Prostate gland (tissue), 2 donors: ENCODE measurements around the gene GRK3. TPM values are rescaled to one million over a fixed set of nuclear protein-coding genes. Genes with fewer than 3 reads are reported as not detected.
"Not testable (repeated sequence)": the region's sequence is repeated elsewhere in the genome, so short reads cannot be mapped to it uniquely, and the experiment has no call there.

Source experiments
- DNase-seq: peaks from one replicate; pipeline ENCODE4 v3.0.0-alpha.2; 2019; ENCODE audit warnings: low spot score
- H3K27ac ChIP-seq, 2 donors: fragments of 200-600 bp; sonication (generic); 2 replicates each; pipeline ENCODE4 v1.5.1; 2017 to 2019
- H3K27me3 ChIP-seq: fragments of 200-600 bp; sonication (generic); replicated peaks from 2 replicates; pipeline ENCODE4 v1.5.1; 2019; ENCODE audit not compliant: insufficient read depth
- H3K36me3 ChIP-seq, 2 donors: fragments of 200-600 bp; sonication (generic); 1 replicate in 1 of 2; 2 replicates in 1 of 2; pipeline versions ENCODE4 v1.5.1 to v1.8.1; 2017 to 2019
- H3K4me1 ChIP-seq: fragments of 200-600 bp; sonication (generic); replicated peaks from 2 replicates; pipeline ENCODE4 v1.5.1; 2019
- H3K4me3 ChIP-seq, 2 donors: fragments of 200-600 bp; sonication (generic); 2 replicates each; pipeline ENCODE4 v1.5.1; 2017 to 2019
- H3K9me3 ChIP-seq: fragments of 200-600 bp; sonication (generic); 2 replicates; pipeline ENCODE4 v1.5.1; 2017
- POLR2A ChIP-seq: fragments of 450-650 bp; IDR thresholded peaks from one replicate; pipeline ENCODE4 v1.6.1; 2016; ENCODE audit warnings: antibody characterized with exemption, mild to moderate bottlenecking
- POLR2AphosphoS5 ChIP-seq: sonication (generic); formaldehyde crosslinking; IDR thresholded peaks from one replicate; pipeline ENCODE4 v1.6.1; 2017; ENCODE audit warnings: antibody characterized with exemption
- WGBS: methylation state at CpG from one replicate; pipeline ENCODE4 v1.1.5; 2018; 5-methylcytosine and 5-hydroxymethylcytosine counted together
- intact Hi-C: fragments of 100-400 bp; cut with DNase I; formaldehyde crosslinking; loops from one replicate; pipeline ENCODE4 v1.14.2; 2022
- total RNA-seq, 2 donors: library from RNA; depleted of rRNA; stranded (reverse); fragments of >200 nt; gene quantifications; one replicate each; pipeline ENCODE4 v1.1.0, GENCODE V29; 2016
- TF ChIP-seq, protein P1 (sequence below), 4 experiments: fragments of 200-600 bp in 2 of 4; fragments of 450-650 bp in 2 of 4; sonication (generic) in 2 of 4; IDR thresholded peaks; 1 replicate in 3 of 4; 2 replicates in 1 of 4; pipeline ENCODE4 v1.5.1; 2016 to 2019; ENCODE audit warnings: antibody characterized with exemption in 4 of 4, mild to moderate bottlenecking in 2 of 4, moderate library complexity in 2 of 4

GRK3 gene
- total RNA-seq, 2 donors from 2014 or later = 10.2 to 16.9 TPM

DNA sequence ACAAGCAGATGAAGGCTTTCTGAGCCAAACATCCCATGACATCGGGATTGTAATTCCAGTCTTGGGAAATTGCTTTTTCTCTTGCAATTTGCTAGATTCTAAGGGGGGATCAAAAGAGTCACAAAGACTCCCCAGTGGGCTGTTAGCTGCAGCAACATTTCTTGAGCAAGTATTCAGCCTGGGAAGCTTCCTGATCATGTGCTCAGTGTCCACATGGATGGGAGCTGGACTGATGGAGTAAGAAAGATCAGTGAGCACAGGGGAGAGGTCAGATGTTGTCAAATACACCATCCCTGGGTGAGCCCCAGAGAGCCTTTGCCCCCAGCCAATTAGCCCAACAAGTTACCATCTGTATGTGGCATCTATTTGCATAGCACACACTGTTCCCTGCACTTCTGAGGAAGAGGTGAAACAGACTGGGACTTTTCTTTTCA lies 10.2 kb upstream of the GRK3 start:
- 72% methylated on average over 1 of the region's 1 CpG for WGBS

DNA sequence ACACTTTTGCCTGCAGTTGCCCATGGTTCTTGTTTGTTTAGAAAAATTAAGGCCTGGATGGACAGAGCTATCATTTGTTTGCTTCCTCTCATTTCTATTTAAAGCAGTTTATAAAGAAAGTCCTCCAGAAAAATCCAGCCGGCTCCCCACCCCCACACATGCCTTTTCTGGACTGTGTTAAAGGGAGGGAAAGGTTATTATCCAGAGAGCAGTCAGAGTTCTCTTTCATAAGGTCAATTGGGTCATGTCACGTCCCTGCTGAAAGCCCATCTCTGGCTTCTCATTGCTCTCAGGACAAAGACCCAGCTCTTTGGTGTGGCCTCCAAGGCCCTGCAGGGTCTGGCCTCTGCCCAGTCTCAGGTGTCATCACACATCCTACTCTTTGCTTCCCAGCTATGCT lies 9.8 kb upstream of the GRK3 start:
- Histone ChIP-seq H3K36me3 (no peaks in the 10 kb centered on the region), H3K27ac (no peak overlapping the region), H3K4me1 (no peaks in the 10 kb centered on the region), H3K4me3 (no peak overlapping the region), H3K27me3 (no peaks in the 10 kb centered on the region), H3K9me3 (no peaks in the 10 kb centered on the region)
- no peak for TF ChIP-seq POLR2AphosphoS5
- TF ChIP-seq POLR2A = no peak
- TF ChIP-seq, protein P1, sequence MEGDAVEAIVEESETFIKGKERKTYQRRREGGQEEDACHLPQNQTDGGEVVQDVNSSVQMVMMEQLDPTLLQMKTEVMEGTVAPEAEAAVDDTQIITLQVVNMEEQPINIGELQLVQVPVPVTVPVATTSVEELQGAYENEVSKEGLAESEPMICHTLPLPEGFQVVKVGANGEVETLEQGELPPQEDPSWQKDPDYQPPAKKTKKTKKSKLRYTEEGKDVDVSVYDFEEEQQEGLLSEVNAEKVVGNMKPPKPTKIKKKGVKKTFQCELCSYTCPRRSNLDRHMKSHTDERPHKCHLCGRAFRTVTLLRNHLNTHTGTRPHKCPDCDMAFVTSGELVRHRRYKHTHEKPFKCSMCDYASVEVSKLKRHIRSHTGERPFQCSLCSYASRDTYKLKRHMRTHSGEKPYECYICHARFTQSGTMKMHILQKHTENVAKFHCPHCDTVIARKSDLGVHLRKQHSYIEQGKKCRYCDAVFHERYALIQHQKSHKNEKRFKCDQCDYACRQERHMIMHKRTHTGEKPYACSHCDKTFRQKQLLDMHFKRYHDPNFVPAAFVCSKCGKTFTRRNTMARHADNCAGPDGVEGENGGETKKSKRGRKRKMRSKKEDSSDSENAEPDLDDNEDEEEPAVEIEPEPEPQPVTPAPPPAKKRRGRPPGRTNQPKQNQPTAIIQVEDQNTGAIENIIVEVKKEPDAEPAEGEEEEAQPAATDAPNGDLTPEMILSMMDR (IDR thresholded peaks at IDR 0.05) = no peak
- DNase-seq = no peak
- 78% methylated on average over 2 of the region's 2 CpGs for WGBS
- intact Hi-C loops = no loop called here

More for the DNA sequence above, 10.2 kb upstream of the GRK3 start:
- Histone ChIP-seq H3K36me3 (no peaks in the 10 kb centered on the region), H3K27me3 (no peaks in the 10 kb centered on the region), H3K9me3 (no peaks in the 10 kb centered on the region), H3K27ac (no peak overlapping the region), H3K4me3 (no peak overlapping the region), H3K4me1 (no peaks in the 10 kb centered on the region)
- TF ChIP-seq POLR2AphosphoS5 (no peak), POLR2A (no peak)
- TF ChIP-seq, protein P1 (IDR thresholded peaks at IDR 0.05) = no peak
- intact Hi-C loops = no loop called here
- DNase-seq = no peak

DNA sequence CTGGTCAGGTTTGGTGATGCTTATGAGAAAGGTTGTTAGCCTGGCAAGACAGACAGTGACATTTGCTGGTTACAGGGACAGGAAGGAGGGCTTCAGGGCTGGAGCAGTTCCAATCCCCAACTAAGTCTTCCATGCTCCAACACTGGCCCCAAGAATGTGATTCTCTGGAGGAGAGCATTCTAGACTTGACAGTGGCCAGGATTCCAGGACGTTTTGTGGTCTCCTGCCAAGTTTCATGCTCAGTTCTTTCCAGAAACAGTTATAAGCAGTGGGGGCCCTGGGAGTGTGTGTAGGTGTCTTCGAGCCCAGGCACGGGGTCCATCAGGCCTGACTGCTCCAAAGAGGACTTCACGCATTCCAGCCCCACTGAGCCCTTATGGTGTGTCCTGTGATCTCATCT lies 8.9 kb upstream of the GRK3 start:
- intact Hi-C loops = no loop called here
- WGBS = 70% methylated on average over 4 of the region's 4 CpGs
- DNase-seq = no peak
- Histone ChIP-seq H3K4me1 (no peaks in the 10 kb centered on the region), H3K9me3 (no peaks in the 10 kb centered on the region), H3K4me3 (no peak overlapping the region), H3K27me3 (no peaks in the 10 kb centered on the region), H3K27ac (no peak overlapping the region), H3K36me3 (no peaks in the 10 kb centered on the region)
- TF ChIP-seq, protein P1 (IDR thresholded peaks at IDR 0.05) = no peak
- TF ChIP-seq POLR2AphosphoS5 = no peak

DNA sequence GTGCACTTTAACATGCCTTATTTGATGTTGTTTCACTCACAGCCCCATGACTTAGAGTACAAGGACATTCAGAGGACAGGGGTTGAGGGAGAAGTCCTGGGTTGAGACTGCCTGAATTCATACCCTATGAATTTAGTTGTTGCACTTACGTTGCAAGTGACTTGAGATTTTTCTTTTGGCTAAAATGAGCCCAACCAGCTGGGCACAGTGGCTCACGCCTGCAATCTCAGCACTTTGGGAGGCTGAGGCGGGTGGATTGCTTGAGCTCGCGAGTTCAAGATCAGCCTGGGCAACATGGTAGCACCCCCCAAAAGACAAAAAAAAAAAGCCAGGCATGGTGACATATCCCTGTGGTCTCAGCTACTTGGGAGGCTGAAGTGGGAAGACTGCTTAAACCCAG lies 7.3 kb upstream of the GRK3 start:
- H3K9me3 ChIP-seq = no peaks in the 10 kb centered on the region
- H3K27ac ChIP-seq = no peak overlapping the region
- H3K4me3 ChIP-seq = no peak overlapping the region
- TF ChIP-seq, protein P1 (IDR thresholded peaks at IDR 0.05) = no peak
- TF ChIP-seq POLR2A (no peak), POLR2AphosphoS5 (no peak)
- no peaks in the 10 kb centered on the region for H3K27me3 ChIP-seq
- no peaks in the 10 kb centered on the region for H3K4me1 ChIP-seq
- WGBS = 96% methylated on average over 5 of the region's 5 CpGs
- intact Hi-C loops = no loop called here
- H3K36me3 ChIP-seq = no peaks in the 10 kb centered on the region
- DNase-seq = no peak

DNA sequence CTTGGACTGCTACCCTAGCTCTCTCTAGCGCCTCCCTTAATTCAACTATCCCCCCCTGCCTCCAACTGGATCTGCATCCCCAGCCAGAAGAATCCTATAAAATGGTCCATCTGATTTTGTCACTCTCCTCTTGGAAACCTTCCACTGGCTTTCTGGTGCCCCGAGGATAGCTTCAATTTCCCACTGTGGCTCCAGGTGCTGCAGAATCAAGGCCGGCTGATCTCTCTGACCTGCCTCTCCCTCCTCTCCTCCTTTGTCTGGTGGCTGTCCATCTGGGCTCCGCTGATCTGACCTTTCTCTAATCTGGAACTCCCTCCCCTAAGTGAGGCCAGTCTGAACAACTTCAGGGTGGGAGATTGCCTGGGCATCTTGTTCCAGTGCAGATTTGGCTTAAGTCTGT lies 6.1 kb upstream of the GRK3 start:
- no peaks in the 10 kb centered on the region for H3K27me3 ChIP-seq
- intact Hi-C loops = no loop called here
- 72% methylated on average over 4 of the region's 4 CpGs for WGBS

DNA sequence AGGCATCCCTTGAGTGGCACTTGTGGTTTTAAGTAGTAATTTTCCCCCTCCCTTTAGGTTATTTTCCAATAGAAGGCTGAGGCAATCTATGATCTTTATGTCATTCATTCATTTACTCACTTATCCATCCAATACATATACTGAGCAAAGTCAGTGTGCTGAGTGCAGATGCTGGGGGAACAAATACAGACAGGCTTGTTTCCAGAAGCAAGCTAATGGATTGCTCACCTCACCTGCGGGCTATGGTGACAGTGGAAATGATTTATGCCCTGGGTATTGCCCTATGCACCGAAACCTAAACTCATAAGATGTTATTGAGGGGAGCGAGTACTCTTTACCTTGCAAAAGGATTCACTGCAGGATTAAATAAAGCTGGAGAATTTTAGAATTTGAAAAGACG lies 4.6 kb upstream of the GRK3 start:
- H3K4me3 ChIP-seq, H3K27me3 ChIP-seq, H3K4me1 ChIP-seq, H3K36me3 ChIP-seq, H3K9me3 ChIP-seq, DNase-seq, H3K27ac ChIP-seq, intact Hi-C loops: not testable (repeated sequence)
- WGBS = 89% methylated on average over 4 of the region's 4 CpGs

More for the DNA sequence above, 6.1 kb upstream of the GRK3 start:
- Histone ChIP-seq H3K36me3 (no peaks in the 10 kb centered on the region), H3K4me3 (no peak overlapping the region), H3K27ac (no peak overlapping the region), H3K4me1 (no peaks in the 10 kb centered on the region), H3K9me3 (no peaks in the 10 kb centered on the region)
- DNase-seq = no peak
- TF ChIP-seq POLR2AphosphoS5 = no peak

DNA sequence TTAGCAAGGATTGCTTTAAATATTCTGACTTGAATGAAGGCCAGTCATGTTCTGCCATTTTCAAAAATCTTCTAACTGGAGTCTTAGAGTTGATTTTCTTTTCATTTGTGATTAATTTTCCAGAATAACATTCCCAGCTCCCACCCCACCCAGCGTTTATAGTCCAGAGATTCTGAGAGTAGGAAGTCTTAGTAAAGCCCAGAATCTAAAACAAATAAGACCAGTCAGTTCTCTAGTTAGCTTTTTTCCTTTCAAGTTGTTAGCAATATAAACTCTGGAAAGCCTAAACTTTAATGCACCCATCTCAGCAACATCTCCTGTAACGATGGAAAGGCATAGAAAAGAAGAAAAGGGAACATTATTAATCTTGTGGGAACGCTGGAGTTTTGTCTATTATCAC lies 3.3 kb upstream of the GRK3 start:
- DNase-seq, H3K4me1 ChIP-seq, intact Hi-C loops, H3K27ac ChIP-seq, H3K9me3 ChIP-seq, H3K27me3 ChIP-seq, H3K36me3 ChIP-seq, H3K4me3 ChIP-seq: not testable (repeated sequence)
- whole genome bisulfite sequencing = 81% methylated on average over 3 of the region's 3 CpGs

DNA sequence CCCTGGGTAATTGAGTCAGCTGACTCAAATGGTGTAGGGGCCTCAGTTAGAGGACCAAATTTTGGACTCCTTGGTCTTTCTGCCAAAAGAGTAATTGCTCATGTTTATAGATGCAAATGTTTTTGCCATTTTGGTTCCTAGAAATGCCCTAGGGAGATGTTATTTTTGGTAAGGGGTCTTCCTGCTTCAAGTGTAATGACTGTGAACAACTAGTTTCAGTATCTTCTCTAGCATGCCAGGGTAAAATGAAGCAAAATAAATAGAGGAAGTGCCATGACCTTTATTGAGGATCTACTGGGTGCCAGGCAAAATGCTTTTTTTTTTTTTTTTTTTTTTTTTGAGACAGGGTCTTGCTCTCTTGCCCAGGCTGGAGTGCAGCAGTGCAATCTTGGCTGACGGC lies 2.5 kb upstream of the GRK3 start:
- H3K4me1 ChIP-seq, intact Hi-C loops, H3K4me3 ChIP-seq, H3K36me3 ChIP-seq, H3K9me3 ChIP-seq, DNase-seq, H3K27me3 ChIP-seq, H3K27ac ChIP-seq: not testable (repeated sequence)
- 96% methylated on average over 1 of the region's 1 CpG for WGBS
